HepG2 (cell line): ENCODE results near the gene TMEM184B. TPM values are rescaled to one million over a fixed set of nuclear protein-coding genes. Genes with fewer than 3 reads are reported as not detected.

ENCODE experiments used
- FOSL2 ChIP-seq: sonication (generic); formaldehyde crosslinking; IDR thresholded peaks from 2 replicates; pipeline ENCODE4 v1.4.0; 2020; ENCODE audit warnings: missing genetic modification reagents
- KLF11 ChIP-seq: IDR thresholded peaks from 2 replicates; pipeline ENCODE4 v1.6.1; 2016; ENCODE audit warnings: missing compliant biosample characterization
- MEIS1 ChIP-seq: sonication (generic); formaldehyde crosslinking; IDR thresholded peaks from 2 replicates; pipeline ENCODE4 v1.9.0; 2021; ENCODE audit warnings: mild to moderate bottlenecking, missing genetic modification reagents, moderate library complexity, borderline replicate concordance
- NR2F2 ChIP-seq: IDR thresholded peaks from 2 replicates; pipeline ENCODE4 v1.6.1; 2012; ENCODE audit warnings: low read depth, inconsistent platforms, borderline replicate concordance
- POGZ ChIP-seq: sonication (generic); formaldehyde crosslinking; IDR thresholded peaks from 2 replicates; pipeline ENCODE4 v1.4.0; 2020; ENCODE audit warnings: mild to moderate bottlenecking, missing genetic modification reagents
- PPARG ChIP-seq: conservative IDR thresholded peaks from 2 replicates; pipeline ENCODE4 v1.6.1; 2016; ENCODE audit warnings: missing biosample characterization, missing genetic modification reagents
- RFX5 ChIP-seq: IDR thresholded peaks from 2 replicates; pipeline ENCODE4 v1.6.1; 2011; ENCODE audit warnings: low read depth, low read length, improper control_type of control experiment
- THYN1 ChIP-seq: sonication (generic); formaldehyde crosslinking; IDR thresholded peaks from 2 replicates; pipeline ENCODE4 v1.8.1; 2023; ENCODE audit warnings: low read depth, mild to moderate bottlenecking, moderate library complexity, missing genetic modification reagents, borderline replicate concordance
- U2AF1 ChIP-seq: fragments of 200-400 bp; formaldehyde crosslinking; optimal IDR thresholded peaks from 2 replicates; pipeline ENCODE3; 2017; ENCODE audit warnings: mild to moderate bottlenecking, low read depth, low read length
- ZNF451 ChIP-seq: sonication (generic); formaldehyde crosslinking; IDR thresholded peaks from 2 replicates; pipeline ENCODE4 v1.5.0; 2020; ENCODE audit warnings: mild to moderate bottlenecking, missing genetic modification reagents
- ZNF839 ChIP-seq: sonication (generic); formaldehyde crosslinking; IDR thresholded peaks from 2 replicates; pipeline ENCODE4 v1.4.0; 2020; ENCODE audit warnings: missing genetic modification reagents, mild to moderate bottlenecking, borderline replicate concordance
- ZNF891 ChIP-seq: sonication (generic); formaldehyde crosslinking; IDR thresholded peaks from 2 replicates; pipeline ENCODE4 v1.5.0; 2020; ENCODE audit warnings: mild to moderate bottlenecking, missing genetic modification reagents
- polyA plus RNA-seq, 8 experiments: library from polyadenylated mRNA; depleted of rRNA in 3 of 8; stranded (reverse) in 7 of 8; unstranded in 1 of 8; fragments of >200 nt; fragmentation: Illumina TruSeq in 4 of 8; extraction: Trizol in 4 of 8; gene quantifications; 2 replicates each; pipeline versions ENCODE4 v1.2.1 to v1.2.3, GENCODE V29; 2011 to 2016; ENCODE audit warnings: low read depth in 4 of 8, missing spikeins in 1 of 8, mixed read lengths in 1 of 8; ENCODE audit not compliant: insufficient read depth in 1 of 8
- total RNA-seq, 5 experiments: library from RNA; depleted of rRNA; stranded (reverse); fragments of >200 nt; fragmentation: Illumina TruSeq; extraction: Trizol; gene quantifications; 2 replicates each; pipeline ENCODE4 v1.2.3, GENCODE V29; 2016; ENCODE audit warnings: low read depth in 1 of 5
- TF ChIP-seq, protein P1 (sequence below): sonication (generic); formaldehyde crosslinking; IDR thresholded peaks from 2 replicates; pipeline ENCODE4 v1.8.1; 2023; ENCODE audit warnings: mild to moderate bottlenecking, inconsistent platforms, moderate library complexity, missing genetic modification reagents, borderline replicate concordance
- TF ChIP-seq, protein P2 (sequence below): sonication (generic); formaldehyde crosslinking; IDR thresholded peaks from 2 replicates; pipeline ENCODE4 v1.4.0; 2020; ENCODE audit warnings: missing genetic modification reagents, borderline replicate concordance
- TF ChIP-seq, protein P3 (sequence below), 2 experiments: sonication (generic) in 1 of 2; formaldehyde crosslinking in 1 of 2; IDR thresholded peaks; 2 replicates each; pipeline versions ENCODE4 v1.4.0 to v1.6.1; 2016 to 2020; ENCODE audit warnings: borderline replicate concordance in 1 of 2, low read depth in 1 of 2, mild to moderate bottlenecking in 1 of 2, missing genetic modification reagents in 1 of 2

TMEM184B gene
- total and polyA plus RNA-seq, 2 of the 13 experiments (the other 11 are each of a cell fraction or from before 2014, with no cell fraction given) = 15.9 to 16.0 TPM

DNA sequence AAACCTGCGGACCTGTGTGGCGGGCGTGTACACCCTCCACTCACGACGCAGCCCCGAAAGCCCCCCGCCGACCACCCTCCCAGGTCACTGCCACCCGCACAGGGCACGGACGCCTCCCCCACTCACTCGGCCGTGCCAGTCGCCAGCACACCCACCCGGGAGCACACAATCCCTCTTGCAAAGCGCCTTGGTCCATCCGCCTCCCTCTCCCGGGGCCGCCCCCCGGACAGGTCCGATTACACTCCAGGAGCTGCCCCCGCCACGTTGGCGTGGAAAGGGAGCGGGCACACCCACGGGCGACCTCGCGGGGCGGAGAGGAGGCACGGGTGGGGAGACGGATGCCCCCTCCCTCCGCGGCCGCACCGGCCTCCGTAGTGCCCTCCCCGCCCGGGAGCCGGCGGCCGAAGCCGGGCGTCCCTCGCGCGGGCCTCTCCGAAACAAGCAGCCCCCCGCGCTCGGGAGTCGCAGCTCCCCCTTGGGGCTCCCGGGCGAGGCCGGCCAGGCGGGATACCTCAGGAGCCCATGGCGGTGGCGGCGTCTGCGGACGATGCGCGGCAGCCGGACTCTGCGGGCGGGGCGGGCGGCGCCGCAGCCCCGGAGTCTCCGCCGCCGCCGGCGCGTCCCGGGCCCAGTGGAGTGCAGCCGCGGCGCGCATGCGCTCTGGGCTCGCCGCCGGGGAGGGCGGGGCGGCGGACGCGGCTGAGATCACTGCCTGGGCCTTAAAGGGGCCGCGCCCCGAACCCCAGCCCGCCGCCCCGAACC is at the start of gene TMEM184B (continued):
- TF ChIP-seq, protein P1, sequence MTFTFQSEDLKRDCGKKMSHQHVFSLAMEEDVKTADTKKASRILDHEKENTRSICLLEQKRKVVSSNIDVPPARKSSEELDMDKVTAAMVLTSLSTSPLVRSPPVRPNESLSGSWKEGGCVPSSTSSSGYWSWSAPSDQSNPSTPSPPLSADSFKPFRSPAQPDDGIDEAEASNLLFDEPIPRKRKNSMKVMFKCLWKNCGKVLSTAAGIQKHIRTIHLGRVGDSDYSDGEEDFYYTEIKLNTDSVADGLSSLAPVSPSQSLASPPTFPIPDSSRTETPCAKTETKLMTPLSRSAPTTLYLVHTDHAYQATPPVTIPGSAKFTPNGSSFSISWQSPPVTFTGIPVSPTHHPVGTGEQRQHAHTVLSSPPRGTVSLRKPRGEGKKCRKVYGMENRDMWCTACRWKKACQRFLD (CRISPR knock-in tag) = no peak
- no peak for TF ChIP-seq THYN1 (CRISPR knock-in tag)
- TF ChIP-seq, protein P2, sequence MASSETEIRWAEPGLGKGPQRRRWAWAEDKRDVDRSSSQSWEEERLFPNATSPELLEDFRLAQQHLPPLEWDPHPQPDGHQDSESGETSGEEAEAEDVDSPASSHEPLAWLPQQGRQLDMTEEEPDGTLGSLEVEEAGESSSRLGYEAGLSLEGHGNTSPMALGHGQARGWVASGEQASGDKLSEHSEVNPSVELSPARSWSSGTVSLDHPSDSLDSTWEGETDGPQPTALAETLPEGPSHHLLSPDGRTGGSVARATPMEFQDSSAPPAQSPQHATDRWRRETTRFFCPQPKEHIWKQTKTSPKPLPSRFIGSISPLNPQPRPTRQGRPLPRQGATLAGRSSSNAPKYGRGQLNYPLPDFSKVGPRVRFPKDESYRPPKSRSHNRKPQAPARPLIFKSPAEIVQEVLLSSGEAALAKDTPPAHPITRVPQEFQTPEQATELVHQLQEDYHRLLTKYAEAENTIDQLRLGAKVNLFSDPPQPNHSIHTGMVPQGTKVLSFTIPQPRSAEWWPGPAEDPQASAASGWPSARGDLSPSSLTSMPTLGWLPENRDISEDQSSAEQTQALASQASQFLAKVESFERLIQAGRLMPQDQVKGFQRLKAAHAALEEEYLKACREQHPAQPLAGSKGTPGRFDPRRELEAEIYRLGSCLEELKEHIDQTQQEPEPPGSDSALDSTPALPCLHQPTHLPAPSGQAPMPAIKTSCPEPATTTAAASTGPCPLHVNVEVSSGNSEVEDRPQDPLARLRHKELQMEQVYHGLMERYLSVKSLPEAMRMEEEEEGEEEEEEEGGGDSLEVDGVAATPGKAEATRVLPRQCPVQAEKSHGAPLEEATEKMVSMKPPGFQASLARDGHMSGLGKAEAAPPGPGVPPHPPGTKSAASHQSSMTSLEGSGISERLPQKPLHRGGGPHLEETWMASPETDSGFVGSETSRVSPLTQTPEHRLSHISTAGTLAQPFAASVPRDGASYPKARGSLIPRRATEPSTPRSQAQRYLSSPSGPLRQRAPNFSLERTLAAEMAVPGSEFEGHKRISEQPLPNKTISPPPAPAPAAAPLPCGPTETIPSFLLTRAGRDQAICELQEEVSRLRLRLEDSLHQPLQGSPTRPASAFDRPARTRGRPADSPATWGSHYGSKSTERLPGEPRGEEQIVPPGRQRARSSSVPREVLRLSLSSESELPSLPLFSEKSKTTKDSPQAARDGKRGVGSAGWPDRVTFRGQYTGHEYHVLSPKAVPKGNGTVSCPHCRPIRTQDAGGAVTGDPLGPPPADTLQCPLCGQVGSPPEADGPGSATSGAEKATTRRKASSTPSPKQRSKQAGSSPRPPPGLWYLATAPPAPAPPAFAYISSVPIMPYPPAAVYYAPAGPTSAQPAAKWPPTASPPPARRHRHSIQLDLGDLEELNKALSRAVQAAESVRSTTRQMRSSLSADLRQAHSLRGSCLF (CRISPR knock-in tag) = no peak
- TF ChIP-seq NR2F2 = no peak
- TF ChIP-seq POGZ (CRISPR knock-in tag) = 0 out of 2 replicates have a peak, but pooled peaks have one; percentile 31
- TF ChIP-seq ZNF891 = no peak
- no peak for TF ChIP-seq RFX5
- no peak for TF ChIP-seq MEIS1
- no peak for TF ChIP-seq ZNF839 (CRISPR knock-in tag)
- TF ChIP-seq ZNF451 = 0 out of 2 replicates have a peak, but pooled peaks have one; percentile 29
- no peak for TF ChIP-seq KLF11 (CRISPR knock-in tag)
- TF ChIP-seq, protein P3, sequence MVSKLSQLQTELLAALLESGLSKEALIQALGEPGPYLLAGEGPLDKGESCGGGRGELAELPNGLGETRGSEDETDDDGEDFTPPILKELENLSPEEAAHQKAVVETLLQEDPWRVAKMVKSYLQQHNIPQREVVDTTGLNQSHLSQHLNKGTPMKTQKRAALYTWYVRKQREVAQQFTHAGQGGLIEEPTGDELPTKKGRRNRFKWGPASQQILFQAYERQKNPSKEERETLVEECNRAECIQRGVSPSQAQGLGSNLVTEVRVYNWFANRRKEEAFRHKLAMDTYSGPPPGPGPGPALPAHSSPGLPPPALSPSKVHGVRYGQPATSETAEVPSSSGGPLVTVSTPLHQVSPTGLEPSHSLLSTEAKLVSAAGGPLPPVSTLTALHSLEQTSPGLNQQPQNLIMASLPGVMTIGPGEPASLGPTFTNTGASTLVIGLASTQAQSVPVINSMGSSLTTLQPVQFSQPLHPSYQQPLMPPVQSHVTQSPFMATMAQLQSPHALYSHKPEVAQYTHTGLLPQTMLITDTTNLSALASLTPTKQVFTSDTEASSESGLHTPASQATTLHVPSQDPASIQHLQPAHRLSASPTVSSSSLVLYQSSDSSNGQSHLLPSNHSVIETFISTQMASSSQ (IDR thresholded peaks at IDR 0.05; ENCODE audit: low read depth) = no peak
- TF ChIP-seq, protein P3 (CRISPR knock-in tag; IDR thresholded peaks at IDR 0.05; ENCODE audit: borderline replicate concordance) = no peak
- no peak for TF ChIP-seq U2AF1
- TF ChIP-seq PPARG (CRISPR knock-in tag) = no peak
- TF ChIP-seq FOSL2 (CRISPR knock-in tag) = no peak
